ENCODE measurements around the gene PABPC3. TPM values are rescaled to one million over a fixed set of nuclear protein-coding genes. Genes with fewer than 3 reads are reported as not detected.

Gene PABPC3
- total RNA-seq (1 to 10 TPM; 1.2 to 1.3 TPM), polyA plus RNA-seq (under 1 TPM in 1 of 2 donors, not detected in 1; 0.14 TPM)

GRCh38 chr13:25095851-25096453, at the start of gene PABPC3:
TSS of gene PABPC3 (plus strand) at chr13:25096136. CDS start at chr13:25096199, 63 bp downstream.
- H3K4me3 Mint-ChIP-seq: peak within 1 kb of the TSS in 1 of 8 donors; percentile 51
- H3K9me3 Mint-ChIP-seq: peaks cover 0 to 8% (median 0%) of the 10 kb centered on the region in 8 donors
- POLR2A ChIA-PET (ENCODE audit: partially characterized antibody): no interaction called here

GRCh38 chr13:25046274-25046984, 49.5 kb upstream of the PABPC3 start:
- no peak overlapping the region for H3K27ac ChIP-seq (ENCODE audit: low read depth, low read length)
- H3K4me1 Mint-ChIP-seq: peaks cover 2 to 12% (median 6%) of the 10 kb centered on the region in 4 donors
- peak overlapping the region in 4 of 8 donors; percentile 7 to 61 (median 44) for H3K4me3 Mint-ChIP-seq
- DNase-seq: no peak
- H3K4me1 ChIP-seq (ENCODE audit: insufficient read depth, low read length): no peaks in the 10 kb centered on the region
- ChIA-PET CTCF (ENCODE audit: partially characterized antibody) (interaction anchor here (0.6 kb wide), 1 partner anchor 66 kb away, joined by 3 read pairs; no protein-coding TSS in a partner anchor), POLR2A (ENCODE audit: partially characterized antibody) (no interaction called here)
- peaks cover 18% of the 10 kb centered on the region for H3K27me3 ChIP-seq (ENCODE audit: insufficient read depth, low read length)
- H3K36me3 ChIP-seq (ENCODE audit: insufficient read depth, low read length): no peaks in the 10 kb centered on the region
- H3K27ac Mint-ChIP-seq: no peak overlapping the region
- peaks cover 0 to 5% of the 10 kb centered on the region in 2 donors for H3K36me3 Mint-ChIP-seq
- H3K27me3 Mint-ChIP-seq: peaks cover 46 to 48% of the 10 kb centered on the region in 2 donors
- H3K9me3 ChIP-seq (ENCODE audit: control insufficient read depth in 1 of 2, low read length in 2 of 2): no peaks in the 10 kb centered on the region
- peaks cover 0 to 21% (median 16%) of the 10 kb centered on the region in 8 donors for H3K9me3 Mint-ChIP-seq
- intact Hi-C loops (cut with micrococcal nuclease): no loop called here
- H3K4me3 ChIP-seq (ENCODE audit: low read length in 2 of 2): no peak overlapping the region

More at GRCh38 chr13:25095851-25096453, at the start of gene PABPC3:
- peaks cover 33 to 46% of the 10 kb centered on the region in 2 donors for H3K27me3 Mint-ChIP-seq
- Histone ChIP-seq H3K9me3 (ENCODE audit: control insufficient read depth in 1 of 2, low read length in 2 of 2) (no peaks in the 10 kb centered on the region), H3K27ac (ENCODE audit: low read depth, low read length) (no peak within 1 kb of the TSS), H3K4me1 (ENCODE audit: insufficient read depth, low read length) (no peaks in the 10 kb centered on the region), H3K27me3 (ENCODE audit: insufficient read depth, low read length) (no peaks in the 10 kb centered on the region), H3K36me3 (ENCODE audit: insufficient read depth, low read length) (no peaks in the 10 kb centered on the region), H3K4me3 (ENCODE audit: low read length in 2 of 2) (no peak within 1 kb of the TSS)
- peaks cover 0 to 1% (median 0%) of the 10 kb centered on the region in 4 donors for H3K4me1 Mint-ChIP-seq
- intact Hi-C loops (cut with micrococcal nuclease): no loop called here
- CTCF ChIA-PET (ENCODE audit: partially characterized antibody): no interaction called here
- H3K36me3 Mint-ChIP-seq: no peaks in the 10 kb centered on the region
- H3K27ac Mint-ChIP-seq: no peak within 1 kb of the TSS
- no peak for DNase-seq

- DNase-seq: no peak
- ChIA-PET POLR2A (ENCODE audit: partially characterized antibody) (no interaction called here), CTCF (ENCODE audit: partially characterized antibody) (interaction anchor here (0.6 kb wide), 1 partner anchor 65 kb away, joined by 3 read pairs; no protein-coding TSS in a partner anchor)
- Histone ChIP-seq H3K36me3 (ENCODE audit: insufficient read depth, low read length) (no peaks in the 10 kb centered on the region), H3K27me3 (ENCODE audit: insufficient read depth, low read length) (peaks cover 15% of the 10 kb centered on the region), H3K4me1 (ENCODE audit: insufficient read depth, low read length) (no peaks in the 10 kb centered on the region), H3K27ac (ENCODE audit: low read depth, low read length) (no peak overlapping the region), H3K9me3 (ENCODE audit: control insufficient read depth in 1 of 2, low read length in 2 of 2) (no peaks in the 10 kb centered on the region), H3K4me3 (ENCODE audit: low read length in 2 of 2) (no peak overlapping the region)
- Mint-ChIP-seq H3K27ac (no peak overlapping the region), H3K4me1 (peaks cover 2 to 12% (median 6%) of the 10 kb centered on the region in 4 donors), H3K4me3 (no peak overlapping the region), H3K9me3 (peaks cover 0 to 26% (median 19%) of the 10 kb centered on the region in 8 donors), H3K27me3 (peaks cover 42 to 45% of the 10 kb centered on the region in 2 donors), H3K36me3 (peaks cover 0 to 5% of the 10 kb centered on the region in 2 donors)
- intact Hi-C loops (cut with micrococcal nuclease): no loop called here
These were observed 48.9 kb upstream of the PABPC3 start for GRCh38 chr13:25046985-25047511.

GRCh38 chr13:25051065-25051464, 44.9 kb upstream of the PABPC3 start:
- Mint-ChIP-seq H3K27me3 (peaks cover 27 to 31% of the 10 kb centered on the region in 2 donors), H3K4me1 (peaks cover 2 to 12% (median 4%) of the 10 kb centered on the region in 4 donors), H3K36me3 (peaks cover 0 to 5% of the 10 kb centered on the region in 2 donors), H3K4me3 (no peak overlapping the region), H3K9me3 (peaks cover 0 to 27% (median 19%) of the 10 kb centered on the region in 8 donors), H3K27ac (no peak overlapping the region)
- Histone ChIP-seq H3K27ac (ENCODE audit: low read depth, low read length) (no peak overlapping the region), H3K27me3 (ENCODE audit: insufficient read depth, low read length) (peaks cover 11% of the 10 kb centered on the region), H3K9me3 (ENCODE audit: control insufficient read depth in 1 of 2, low read length in 2 of 2) (no peaks in the 10 kb centered on the region), H3K4me1 (ENCODE audit: insufficient read depth, low read length) (no peaks in the 10 kb centered on the region), H3K4me3 (ENCODE audit: low read length in 2 of 2) (no peak overlapping the region), H3K36me3 (ENCODE audit: insufficient read depth, low read length) (no peaks in the 10 kb centered on the region)
- ChIA-PET CTCF (ENCODE audit: partially characterized antibody) (no interaction called here), POLR2A (ENCODE audit: partially characterized antibody) (no interaction called here)
- DNase-seq: no peak
- intact Hi-C loops (cut with micrococcal nuclease): no loop called here

- no peak overlapping the region for H3K27ac Mint-ChIP-seq
- Histone ChIP-seq H3K4me1 (ENCODE audit: insufficient read depth, low read length) (no peaks in the 10 kb centered on the region), H3K9me3 (ENCODE audit: control insufficient read depth in 1 of 2, low read length in 2 of 2) (no peaks in the 10 kb centered on the region), H3K27me3 (ENCODE audit: insufficient read depth, low read length) (no peaks in the 10 kb centered on the region), H3K36me3 (ENCODE audit: insufficient read depth, low read length) (no peaks in the 10 kb centered on the region), H3K27ac (ENCODE audit: low read depth, low read length) (no peak overlapping the region), H3K4me3 (ENCODE audit: low read length in 2 of 2) (no peak overlapping the region)
- no peak overlapping the region for H3K4me3 Mint-ChIP-seq
- H3K27me3 Mint-ChIP-seq: peaks cover 6 to 12% of the 10 kb centered on the region in 2 donors
- H3K4me1 Mint-ChIP-seq: no peaks in the 10 kb centered on the region
- POLR2A ChIA-PET (ENCODE audit: partially characterized antibody): no interaction called here
- H3K9me3 Mint-ChIP-seq: peaks cover 0 to 3% (median 0%) of the 10 kb centered on the region in 8 donors
- no peaks in the 10 kb centered on the region for H3K36me3 Mint-ChIP-seq
- no peak for DNase-seq
- CTCF ChIA-PET (ENCODE audit: partially characterized antibody): no interaction called here
- intact Hi-C loops (cut with micrococcal nuclease): no loop called here
These were observed 36.8 kb upstream of the PABPC3 start for GRCh38 chr13:25059166-25059565.

GRCh38 chr13:25059958-25060357, 36.0 kb upstream of the PABPC3 start:
- POLR2A ChIA-PET (ENCODE audit: partially characterized antibody): no interaction called here
- H3K27ac Mint-ChIP-seq: no peak overlapping the region
- Histone ChIP-seq H3K4me3 (ENCODE audit: low read length in 2 of 2) (no peak overlapping the region), H3K27me3 (ENCODE audit: insufficient read depth, low read length) (no peaks in the 10 kb centered on the region), H3K4me1 (ENCODE audit: insufficient read depth, low read length) (no peaks in the 10 kb centered on the region), H3K36me3 (ENCODE audit: insufficient read depth, low read length) (no peaks in the 10 kb centered on the region), H3K9me3 (ENCODE audit: control insufficient read depth in 1 of 2, low read length in 2 of 2) (no peaks in the 10 kb centered on the region), H3K27ac (ENCODE audit: low read depth, low read length) (no peak overlapping the region)
- no peak overlapping the region for H3K4me3 Mint-ChIP-seq
- DNase-seq: no peak
- CTCF ChIA-PET (ENCODE audit: partially characterized antibody): no interaction called here
- no peaks in the 10 kb centered on the region for H3K4me1 Mint-ChIP-seq
- intact Hi-C loops (cut with micrococcal nuclease): no loop called here
- H3K27me3 Mint-ChIP-seq: peaks cover 6 to 16% of the 10 kb centered on the region in 2 donors
- H3K36me3 Mint-ChIP-seq: no peaks in the 10 kb centered on the region
- H3K9me3 Mint-ChIP-seq: peaks cover 0 to 3% (median 0%) of the 10 kb centered on the region in 8 donors

- intact Hi-C loops (cut with micrococcal nuclease): no loop called here
- POLR2A ChIA-PET (ENCODE audit: partially characterized antibody): no interaction called here
- no peak overlapping the region for H3K27ac Mint-ChIP-seq
- CTCF ChIA-PET (ENCODE audit: partially characterized antibody): no interaction called here
- no peaks in the 10 kb centered on the region for H3K36me3 Mint-ChIP-seq
- no peaks in the 10 kb centered on the region for H3K36me3 ChIP-seq (ENCODE audit: insufficient read depth, low read length)
- no peaks in the 10 kb centered on the region for H3K4me1 Mint-ChIP-seq
- no peak overlapping the region for H3K27ac ChIP-seq (ENCODE audit: low read depth, low read length)
- peaks cover 4% of the 10 kb centered on the region for H3K27me3 ChIP-seq (ENCODE audit: insufficient read depth, low read length)
- no peaks in the 10 kb centered on the region for H3K9me3 ChIP-seq (ENCODE audit: control insufficient read depth in 1 of 2, low read length in 2 of 2)
- H3K4me3 ChIP-seq (ENCODE audit: low read length in 2 of 2): no peak overlapping the region
- peaks cover 0 to 3% (median 0%) of the 10 kb centered on the region in 8 donors for H3K9me3 Mint-ChIP-seq
- no peak overlapping the region for H3K4me3 Mint-ChIP-seq
- DNase-seq: no peak
- H3K27me3 Mint-ChIP-seq: peaks cover 11 to 19% of the 10 kb centered on the region in 2 donors
- no peaks in the 10 kb centered on the region for H3K4me1 ChIP-seq (ENCODE audit: insufficient read depth, low read length)
These were observed 33.5 kb upstream of the PABPC3 start for GRCh38 chr13:25062479-25062878.

Data from CD4-positive, alpha-beta memory T cell (primary cell).